HCT116 (cell line): ENCODE data around the gene KIFAP3.

Source experiments
- ATF3 ChIP-seq: IDR thresholded peaks from 2 replicates; pipeline ENCODE4 v1.6.1; 2012
- EZH2phosphoT487 ChIP-seq: fragments of 200-600 bp; IDR thresholded peaks from 2 replicates; pipeline ENCODE4 v1.6.1; 2018; ENCODE audit warnings: antibody characterized with exemption, borderline replicate concordance
- POLR2A ChIP-seq: IDR thresholded peaks from 2 replicates; pipeline ENCODE4 v1.7.0; 2011; ENCODE audit warnings: borderline replicate concordance; ENCODE audit not compliant: insufficient read depth, insufficient read length; ENCODE audit errors: extremely low read depth
- POLR2AphosphoS5 ChIP-seq: IDR thresholded peaks from 2 replicates; pipeline ENCODE4 v1.6.1; 2011; ENCODE audit warnings: mild to moderate bottlenecking, low read depth, low read length, moderate library complexity
- TCF7L2 ChIP-seq: IDR thresholded peaks from 2 replicates; pipeline ENCODE4 v1.7.0; 2011; ENCODE audit warnings: borderline replicate concordance, inconsistent platforms; ENCODE audit not compliant: insufficient read depth, insufficient read length; ENCODE audit errors: extremely low read depth
- TF ChIP-seq, protein P1 (sequence below): IDR thresholded peaks from 2 replicates; pipeline ENCODE4 v1.6.1; 2011; ENCODE audit warnings: mild to moderate bottlenecking, low read length, moderate library complexity; ENCODE audit not compliant: insufficient replicate concordance; ENCODE audit errors: extremely low read depth
- TF ChIP-seq, protein P2 (sequence below), 3 experiments: fragments of 200-600 bp in 1 of 3; sonication (generic) in 1 of 3; IDR thresholded peaks in 2 of 3; conservative IDR thresholded peaks in 1 of 3; 2 replicates each; pipeline ENCODE4 v1.5.1; 2012 to 2017; ENCODE audit warnings: low read depth in 2 of 3, low read length in 2 of 3, antibody characterized with exemption in 1 of 3, borderline replicate concordance in 1 of 3, control low read depth in 1 of 3, mild to moderate bottlenecking in 1 of 3, mixed read lengths in 1 of 3, mixed run types in 1 of 3, moderate library complexity in 1 of 3; ENCODE audit not compliant: insufficient read depth in 1 of 3

DNA sequence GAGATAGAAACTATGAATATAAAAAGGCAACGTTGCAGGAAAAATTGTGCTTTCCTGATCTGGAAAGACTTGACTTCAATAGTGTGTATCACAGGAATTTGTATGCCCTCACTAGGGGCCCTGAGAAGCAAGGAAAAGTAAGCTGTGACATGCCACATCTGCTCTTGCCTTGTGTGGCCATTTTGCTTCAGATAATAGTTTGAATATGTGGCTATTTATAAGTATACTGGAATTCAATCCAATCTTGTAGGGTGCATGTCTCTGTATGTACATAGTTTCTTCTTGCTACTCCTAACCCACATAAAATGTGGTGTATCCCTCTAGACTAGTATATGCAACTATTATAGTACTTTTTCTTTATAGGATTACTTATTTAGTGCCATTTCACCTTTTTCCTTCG lies 149.7 kb downstream of the KIFAP3 start:
- no peak for TF ChIP-seq POLR2AphosphoS5
- TF ChIP-seq POLR2A: no peak
- TF ChIP-seq, protein P1, sequence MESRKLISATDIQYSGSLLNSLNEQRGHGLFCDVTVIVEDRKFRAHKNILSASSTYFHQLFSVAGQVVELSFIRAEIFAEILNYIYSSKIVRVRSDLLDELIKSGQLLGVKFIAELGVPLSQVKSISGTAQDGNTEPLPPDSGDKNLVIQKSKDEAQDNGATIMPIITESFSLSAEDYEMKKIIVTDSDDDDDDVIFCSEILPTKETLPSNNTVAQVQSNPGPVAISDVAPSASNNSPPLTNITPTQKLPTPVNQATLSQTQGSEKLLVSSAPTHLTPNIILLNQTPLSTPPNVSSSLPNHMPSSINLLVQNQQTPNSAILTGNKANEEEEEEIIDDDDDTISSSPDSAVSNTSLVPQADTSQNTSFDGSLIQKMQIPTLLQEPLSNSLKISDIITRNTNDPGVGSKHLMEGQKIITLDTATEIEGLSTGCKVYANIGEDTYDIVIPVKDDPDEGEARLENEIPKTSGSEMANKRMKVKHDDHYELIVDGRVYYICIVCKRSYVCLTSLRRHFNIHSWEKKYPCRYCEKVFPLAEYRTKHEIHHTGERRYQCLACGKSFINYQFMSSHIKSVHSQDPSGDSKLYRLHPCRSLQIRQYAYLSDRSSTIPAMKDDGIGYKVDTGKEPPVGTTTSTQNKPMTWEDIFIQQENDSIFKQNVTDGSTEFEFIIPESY: no peak
- TF ChIP-seq, protein P2, sequence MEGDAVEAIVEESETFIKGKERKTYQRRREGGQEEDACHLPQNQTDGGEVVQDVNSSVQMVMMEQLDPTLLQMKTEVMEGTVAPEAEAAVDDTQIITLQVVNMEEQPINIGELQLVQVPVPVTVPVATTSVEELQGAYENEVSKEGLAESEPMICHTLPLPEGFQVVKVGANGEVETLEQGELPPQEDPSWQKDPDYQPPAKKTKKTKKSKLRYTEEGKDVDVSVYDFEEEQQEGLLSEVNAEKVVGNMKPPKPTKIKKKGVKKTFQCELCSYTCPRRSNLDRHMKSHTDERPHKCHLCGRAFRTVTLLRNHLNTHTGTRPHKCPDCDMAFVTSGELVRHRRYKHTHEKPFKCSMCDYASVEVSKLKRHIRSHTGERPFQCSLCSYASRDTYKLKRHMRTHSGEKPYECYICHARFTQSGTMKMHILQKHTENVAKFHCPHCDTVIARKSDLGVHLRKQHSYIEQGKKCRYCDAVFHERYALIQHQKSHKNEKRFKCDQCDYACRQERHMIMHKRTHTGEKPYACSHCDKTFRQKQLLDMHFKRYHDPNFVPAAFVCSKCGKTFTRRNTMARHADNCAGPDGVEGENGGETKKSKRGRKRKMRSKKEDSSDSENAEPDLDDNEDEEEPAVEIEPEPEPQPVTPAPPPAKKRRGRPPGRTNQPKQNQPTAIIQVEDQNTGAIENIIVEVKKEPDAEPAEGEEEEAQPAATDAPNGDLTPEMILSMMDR (IDR thresholded peaks at IDR 0.05 in 2 of 3, conservative IDR thresholded peaks at IDR 0.05 in 1 of 3; ENCODE audit: borderline replicate concordance in 1 of 3, insufficient read depth in 1 of 3, low read depth in 2 of 3, low read length in 2 of 3): no peak
- no peak for TF ChIP-seq ATF3
- TF ChIP-seq EZH2phosphoT487: no peak
- no peak for TF ChIP-seq TCF7L2
